Stimulated activated CD4-positive, alpha-beta T cell treated with anti-CD3 and anti-CD28 coated beads, Interleukin-4, amount 100 ng/mL, for 24 hours (primary cell): ENCODE results near the gene PLEKHG7.

Source experiments
- DNase-seq: peaks from one replicate; pipeline ENCODE4 v3.0.0-alpha.2; 2020

PLEKHG7 gene

DNA sequence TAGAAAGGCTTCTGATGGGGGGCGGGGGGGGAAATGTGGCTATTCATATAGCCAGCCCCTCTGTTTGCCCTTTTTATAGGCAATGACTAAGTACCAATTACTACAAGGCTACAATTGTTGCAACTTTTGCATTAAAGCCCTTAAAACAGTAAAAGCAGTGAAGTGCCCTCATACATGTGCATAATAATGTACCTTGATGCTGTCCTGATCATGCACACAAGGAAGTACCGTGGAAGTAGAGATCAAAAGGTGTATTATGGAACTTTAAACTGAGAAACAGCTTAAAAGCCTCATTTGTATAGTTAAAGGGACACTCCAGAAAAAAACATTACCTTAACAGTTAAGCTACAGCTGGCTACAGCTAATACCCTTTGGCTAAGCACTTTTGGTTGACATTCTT, 111.8 kb downstream of the PLEKHG7 start:
- no peak for DNase-seq

DNA sequence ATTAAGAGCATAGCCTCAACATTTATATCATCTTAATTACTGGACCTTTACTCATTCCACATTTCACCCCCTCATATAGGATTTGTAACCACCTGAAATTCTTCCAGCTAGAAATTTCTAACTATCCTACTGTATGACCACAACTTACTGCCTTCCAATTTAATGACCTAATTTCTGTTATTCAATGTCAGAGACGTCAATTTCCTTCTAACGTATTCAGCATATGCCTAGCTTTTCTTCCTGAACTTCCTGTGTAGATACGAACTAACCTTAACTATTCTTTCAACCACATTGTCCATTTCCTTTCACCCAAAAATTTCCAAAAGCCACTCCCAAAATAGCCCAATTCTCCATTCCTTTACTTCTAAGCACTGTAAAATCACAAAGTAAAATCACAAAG, 118.4 kb downstream of the PLEKHG7 start:
- no peak for DNase-seq
